ENCODE measurements around the gene KCNN1.

The KCNN1 gene

DNA sequence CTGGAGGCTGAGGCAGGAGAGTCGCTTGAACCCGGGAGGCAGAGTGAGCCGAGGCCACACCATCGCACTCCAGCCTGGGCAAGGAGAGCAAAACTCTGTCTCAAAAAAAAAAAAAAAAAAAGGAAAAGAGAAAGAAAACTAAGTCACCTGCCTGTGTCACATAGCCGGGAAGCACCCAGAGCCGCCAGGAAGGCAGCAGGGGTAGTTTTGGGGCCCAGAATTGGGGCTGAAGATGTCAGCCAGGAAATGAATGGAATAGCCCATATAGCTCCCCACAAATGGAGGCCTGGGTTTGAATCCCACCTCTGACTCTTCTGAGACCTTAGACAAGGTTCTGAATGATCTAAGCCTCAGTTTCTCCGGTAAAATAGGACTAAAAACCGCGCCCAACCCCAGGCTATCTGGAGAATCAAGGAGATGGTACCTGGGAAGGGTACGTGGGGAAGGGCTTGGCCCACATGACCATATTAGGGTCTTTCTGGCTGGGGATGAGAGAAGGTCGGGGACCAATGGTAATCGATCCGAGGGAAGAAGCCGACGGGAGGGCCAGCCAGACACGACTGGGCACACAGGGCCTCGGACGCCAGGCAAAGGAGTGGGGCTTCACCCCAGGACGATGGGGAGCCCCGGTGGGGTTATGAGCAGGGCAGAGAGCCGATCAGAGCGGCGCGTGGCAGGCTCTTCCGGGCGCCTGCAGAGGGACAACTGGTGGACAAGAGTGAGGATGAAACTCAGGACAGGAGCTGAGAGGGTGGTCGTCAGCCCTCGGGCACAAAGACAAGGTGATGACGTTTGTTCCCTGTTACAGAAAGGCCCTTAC lies 19.7 kb upstream of the KCNN1 start:
- Histone ChIP-seq H3K4me3 (ENCODE audit: low read depth, low read length) (peak overlapping the region; percentile 33), H3K9me3 (ENCODE audit: control insufficient read depth, insufficient read depth, low read depth, low read length) (no peaks in the 10 kb centered on the region), H3K4me1 (ENCODE audit: control insufficient read depth, insufficient read depth, low read length) (peaks cover 6% of the 10 kb centered on the region; the same call in 1 of the 2 replicates), H3K27ac (ENCODE audit: extremely low read depth, low read depth, low read length) (no peak overlapping the region), H3K36me3 (ENCODE audit: control insufficient read depth in 2 of 2, insufficient read depth in 1 of 2, low read length in 2 of 2) (peaks cover 0 to 22% of the 10 kb centered on the region in 2 experiments; a peak in 1 of 3 replicates)
- ChIA-PET POLR2A (interaction anchor here (0.6 to 2.2 kb wide), 9 partner anchors 9 to 1323 kb away, joined by 3 to 8 read pairs (median 5); partner anchors contain the start of gene CCDC124), CTCF (interaction anchor here (0.7 to 9.4 kb wide), 8 partner anchors 11 to 554 kb away, joined by 3 to 92 read pairs (median 4); partner anchors contain the start of gene SLC5A5)
- TF ChIP-seq ZNF148 (tag by site-specific recombination; IDR thresholded peaks at IDR 0.05; ENCODE audit: borderline replicate concordance) = no peak
- TF ChIP-seq ZBTB8A (tag by site-specific recombination; IDR thresholded peaks at IDR 0.05) = peak; percentile 34; the same call in 1 of the 2 replicates
- TF ChIP-seq ZIC2 (tag by site-specific recombination; IDR thresholded peaks at IDR 0.05) = peak; percentile 48; the same call in 1 of the 2 replicates
- TF ChIP-seq ATF2 (tag by site-specific recombination; IDR thresholded peaks at IDR 0.05; ENCODE audit: low read depth) = no peak
- TF ChIP-seq ZBTB17 (tag by site-specific recombination; IDR thresholded peaks at IDR 0.05) = peak; percentile 50
- TF ChIP-seq ZNF777 (tag by site-specific recombination; IDR thresholded peaks at IDR 0.05; ENCODE audit: borderline replicate concordance) = no peak
- peak; percentile 11; the same call in 1 of the 2 replicates for TF ChIP-seq KLF9 (tag by site-specific recombination; IDR thresholded peaks at IDR 0.05; ENCODE audit: low read depth)
- peak; percentile 16; the same call in 1 of the 2 replicates for TF ChIP-seq SP2 (tag by site-specific recombination; IDR thresholded peaks at IDR 0.05)
- no peak for TF ChIP-seq ZNF670 (tag by site-specific recombination; IDR thresholded peaks at IDR 0.05; ENCODE audit: low read depth)
- no peak for TF ChIP-seq OVOL3 (tag by site-specific recombination; IDR thresholded peaks at IDR 0.05)
- no peak for TF ChIP-seq ZNF398 (tag by site-specific recombination; IDR thresholded peaks at IDR 0.05)
- TF ChIP-seq, protein P1, sequence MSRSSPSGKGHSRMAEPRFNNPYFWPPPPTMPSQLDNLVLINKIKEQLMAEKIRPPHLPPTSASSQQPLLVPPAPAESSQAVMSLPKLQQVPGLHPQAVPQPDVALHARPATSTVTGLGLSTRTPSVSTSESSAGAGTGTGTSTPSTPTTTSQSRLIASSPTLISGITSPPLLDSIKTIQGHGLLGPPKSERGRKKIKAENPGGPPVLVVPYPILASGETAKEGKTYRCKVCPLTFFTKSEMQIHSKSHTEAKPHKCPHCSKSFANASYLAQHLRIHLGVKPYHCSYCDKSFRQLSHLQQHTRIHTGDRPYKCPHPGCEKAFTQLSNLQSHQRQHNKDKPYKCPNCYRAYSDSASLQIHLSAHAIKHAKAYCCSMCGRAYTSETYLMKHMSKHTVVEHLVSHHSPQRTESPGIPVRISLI (tag by site-specific recombination; IDR thresholded peaks at IDR 0.05) = no peak
- TF ChIP-seq ZNF558 (tag by site-specific recombination; IDR thresholded peaks at IDR 0.05) = no peak
- TF ChIP-seq ZNF157 (tag by site-specific recombination; IDR thresholded peaks at IDR 0.05) = no peak
- TF ChIP-seq ZNF391 (tag by site-specific recombination; IDR thresholded peaks at IDR 0.05; ENCODE audit: borderline replicate concordance, low read depth) = no peak
- TF ChIP-seq PRDM1 (tag by site-specific recombination; IDR thresholded peaks at IDR 0.05) = no peak
- no peak for TF ChIP-seq MYNN (tag by site-specific recombination; IDR thresholded peaks at IDR 0.05; ENCODE audit: borderline replicate concordance)
- no peak for TF ChIP-seq ZNF843 (tag by site-specific recombination; IDR thresholded peaks at IDR 0.05)
- TF ChIP-seq KLF8 (tag by site-specific recombination; IDR thresholded peaks at IDR 0.05) = no peak
- TF ChIP-seq ZNF335 (tag by site-specific recombination; conservative IDR thresholded peaks at IDR 0.05) = peak; percentile 72
- TF ChIP-seq GLIS2 (tag by site-specific recombination; IDR thresholded peaks at IDR 0.05) = peak; percentile 56
- TF ChIP-seq PRDM10 (tag by site-specific recombination; IDR thresholded peaks at IDR 0.05) = peak; percentile 76

Measured in HEK293 (cell line).